A549 treated with GW870086 at 1 μM for 4 hours (cell line): Measurements from ENCODE around the gene FAM50B. TPM values are rescaled to one million over a fixed set of nuclear protein-coding genes. Genes with fewer than 3 reads are reported as not detected.

ENCODE experiments used
- total RNA-seq: library from RNA; stranded (reverse); fragments of 200-300 nt; extraction: Qiagen RNA extraction; gene quantifications from 5 replicates; pipeline ENCODE4 v1.2.3, GENCODE V29; 2022; ENCODE audit warnings: low read depth

The FAM50B gene, protein sequence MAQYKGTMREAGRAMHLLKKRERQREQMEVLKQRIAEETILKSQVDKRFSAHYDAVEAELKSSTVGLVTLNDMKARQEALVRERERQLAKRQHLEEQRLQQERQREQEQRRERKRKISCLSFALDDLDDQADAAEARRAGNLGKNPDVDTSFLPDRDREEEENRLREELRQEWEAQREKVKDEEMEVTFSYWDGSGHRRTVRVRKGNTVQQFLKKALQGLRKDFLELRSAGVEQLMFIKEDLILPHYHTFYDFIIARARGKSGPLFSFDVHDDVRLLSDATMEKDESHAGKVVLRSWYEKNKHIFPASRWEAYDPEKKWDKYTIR
- total RNA-seq = 4.0 to 5.6 TPM (median 5.3 TPM) in 5 replicates

DNA sequence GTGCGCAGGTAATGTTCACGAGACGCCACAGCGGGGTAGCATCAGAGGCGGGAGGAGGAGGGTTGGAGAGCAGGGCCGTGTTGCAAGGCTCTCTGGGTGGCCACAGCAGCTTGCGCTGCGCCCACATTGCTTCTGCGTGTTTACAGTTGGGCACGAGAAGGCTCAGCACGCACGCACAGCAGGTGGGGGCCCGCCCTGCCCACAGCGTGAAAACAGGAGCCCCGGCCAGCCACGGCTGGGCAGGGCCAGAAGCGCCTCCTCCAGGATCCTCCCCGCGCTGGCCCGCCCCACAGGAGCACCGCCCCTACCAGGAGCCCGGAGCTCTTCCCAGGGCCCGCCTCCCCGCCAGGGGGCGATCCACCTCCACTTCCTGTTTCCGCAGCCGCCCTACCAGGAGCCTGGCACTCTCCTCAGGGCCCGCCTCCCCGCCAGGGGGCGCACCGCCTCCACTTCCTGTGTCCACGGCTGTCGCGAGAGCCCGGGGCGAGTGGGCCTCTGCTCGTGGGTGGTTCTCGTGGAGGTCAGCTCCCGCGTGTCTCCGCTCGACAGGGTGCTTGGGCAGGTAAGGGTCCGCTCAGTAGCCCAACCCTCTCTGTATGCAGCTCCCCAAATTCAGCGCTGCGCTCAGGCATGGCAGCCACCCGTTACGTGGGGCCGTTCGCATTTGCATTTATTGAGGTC is at the start of gene FAM50B:
Gene FAM50B (plus strand): TSS at position 449 of the 681 bp plus-strand sequence. CDS start 439 bp downstream, outside the sequence.

Other genes starting within 250 kb of the FAM50B start
- 17.4 to 20.5 TPM (median 18.4 TPM) in 5 replicates for gene PXDC1, start 97.7 kb upstream of the FAM50B start, total RNA-seq
- gene FAM217A, start 229.8 kb downstream of the FAM50B start, total RNA-seq = not detected in 5 replicates